Right renal cortex interstitium (tissue), 3 donors: ENCODE measurements around the gene H2BK1. TPM values are rescaled to one million over a fixed set of nuclear protein-coding genes. Genes with fewer than 3 reads are reported as not detected.

Experiments
- DNase-seq, 3 donors: peaks; one replicate each; pipeline ENCODE4 v3.0.0-alpha.2; 2013; ENCODE audit warnings: low read depth in 3 of 3, low spot score in 2 of 3
- polyA plus RNA-seq, 3 donors: library from polyadenylated mRNA; unstranded; fragments of 120-200 nt; gene quantifications; one replicate each; pipeline ENCODE4 v1.2.1, GENCODE V29; 2013; ENCODE audit not compliant: insufficient read length in 3 of 3

H2BK1 gene
- polyA plus RNA-seq, 3 donors, result not detected

GRCh38 chr7:151205730-151206129, 4.6 kb downstream of the H2BK1 start:
- DNase-seq, result no peak

GRCh38 chr7:151204383-151205032, 5.8 kb downstream of the H2BK1 start:
- no peak for DNase-seq

GRCh38 chr7:151202836-151203235, 7.5 kb downstream of the H2BK1 start:
- no peak for DNase-seq

- DNase-seq, result no peak
These were observed 8.5 kb downstream of the H2BK1 start for GRCh38 chr7:151201751-151202150.

- DNase-seq, result no peak
These were observed 8.9 kb downstream of the H2BK1 start for GRCh38 chr7:151201344-151201743.

- peak in 1 of 3 donors; percentile 18 for DNase-seq
These were observed 11.1 kb downstream of the H2BK1 start for GRCh38 chr7:151198945-151199848.

GRCh38 chr7:151197932-151198331, 12.4 kb downstream of the H2BK1 start:
- no peak for DNase-seq

GRCh38 chr7:151195616-151196450, 14.5 kb downstream of the H2BK1 start:
- DNase-seq, result no peak

- no peak for DNase-seq
These were observed 16.1 kb downstream of the H2BK1 start for GRCh38 chr7:151194188-151194587.

GRCh38 chr7:151193203-151193978, 16.9 kb downstream of the H2BK1 start:
- no peak for DNase-seq

GRCh38 chr7:151192002-151192539, 18.2 kb downstream of the H2BK1 start:
- DNase-seq, result no peak

GRCh38 chr7:151191544-151191943, 18.7 kb downstream of the H2BK1 start:
- no peak for DNase-seq

- DNase-seq, result no peak
These were observed 21.2 kb downstream of the H2BK1 start for GRCh38 chr7:151189038-151189437.

GRCh38 chr7:151188252-151188542, 22.1 kb downstream of the H2BK1 start:
- no peak for DNase-seq

GRCh38 chr7:151187409-151188251, 22.7 kb downstream of the H2BK1 start:
- DNase-seq, result no peak

- DNase-seq, result no peak
These were observed 23.5 kb downstream of the H2BK1 start, which contains the start of gene ASB10 for GRCh38 chr7:151186640-151187408. Gene ASB10 (minus strand): TSS chr7:151187250. CDS start chr7:151187130, 120 bp downstream.

- DNase-seq, result no peak
These were observed 24.3 kb downstream of the H2BK1 start for GRCh38 chr7:151185762-151186639.
